HL-60 (cell line): Measurements from ENCODE around the gene BTBD2.

Experiments used
- CTCF ChIP-seq: IDR thresholded peaks from one replicate; pipeline ENCODE4 v1.5.1; 2011; ENCODE audit warnings: low read length, control low read depth, inconsistent platforms; ENCODE audit not compliant: insufficient read depth
- GABPA ChIP-seq: IDR thresholded peaks from 2 replicates; pipeline ENCODE4 v1.6.1; 2012; ENCODE audit warnings: low read depth
- POLR2AphosphoS5 ChIP-seq: IDR thresholded peaks from 2 replicates; pipeline ENCODE4 v1.6.1; 2012; ENCODE audit warnings: low read depth
- REST ChIP-seq: IDR thresholded peaks from 2 replicates; pipeline ENCODE4 v1.6.1; 2012; ENCODE audit warnings: low read depth; ENCODE audit not compliant: insufficient replicate concordance
- SPI1 ChIP-seq: IDR thresholded peaks from 2 replicates; pipeline ENCODE4 v1.6.1; 2012; ENCODE audit warnings: low read depth, mild to moderate bottlenecking, borderline replicate concordance

GRCh38 chr19:2053601-2054389 is 38.3 kb upstream of the BTBD2 start:
- TF ChIP-seq CTCF = no peak
- no peak for TF ChIP-seq POLR2AphosphoS5
- TF ChIP-seq REST = no peak
- TF ChIP-seq GABPA = no peak
- no peak for TF ChIP-seq SPI1
